HG02763 (cell line): ENCODE data around the gene SETBP1.
A peak's percentile ranks its signal among the peaks of the same experiment; 100 is the strongest.

Experiments used
- ATAC-seq: cut with Tn5 transposase; IDR thresholded peaks from one replicate; pipeline ENCODE4 v1.9.1; 2021; ENCODE audit warnings: mild to moderate bottlenecking, moderate library complexity; ENCODE audit not compliant: unreplicated experiment

Gene SETBP1

GRCh38 chr18:44838971-44839666 is 158.4 kb downstream of the SETBP1 start:
- peak; percentile 97 for ATAC-seq

DNA sequence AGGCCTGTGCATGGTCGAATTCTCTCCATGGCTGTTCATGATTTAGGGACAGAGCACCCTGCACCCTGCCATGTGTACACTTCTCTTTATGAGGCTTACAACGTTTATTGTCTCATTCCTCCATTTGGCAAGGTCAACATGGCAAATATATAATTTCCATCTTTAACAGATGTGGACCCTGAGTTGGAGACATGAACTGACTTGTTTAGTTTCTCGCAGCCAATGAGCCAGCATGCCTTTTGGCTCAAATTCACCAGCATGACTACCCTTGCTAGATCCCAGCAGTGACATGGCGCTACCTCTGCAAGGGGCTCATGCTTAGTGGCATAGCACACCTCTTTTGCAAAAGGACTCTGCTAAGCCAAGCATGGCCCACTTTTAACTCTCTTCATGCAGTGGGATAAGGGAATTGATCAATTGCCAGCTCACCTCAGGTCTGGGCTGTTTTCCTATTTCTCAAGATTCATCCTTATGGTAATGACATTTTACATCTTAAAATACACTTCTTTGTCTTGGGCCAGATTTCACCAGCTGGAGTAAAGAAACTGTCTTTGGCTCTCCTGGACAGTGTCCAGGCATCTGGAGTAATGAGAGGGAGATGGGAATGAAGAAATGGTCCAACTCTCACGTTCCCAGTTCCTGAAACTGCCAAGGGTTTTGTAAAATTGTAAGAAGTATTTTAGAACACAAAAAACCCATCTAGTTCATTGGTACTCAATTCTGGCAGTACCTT is 159.5 kb downstream of the SETBP1 start:
- no peak for ATAC-seq

DNA sequence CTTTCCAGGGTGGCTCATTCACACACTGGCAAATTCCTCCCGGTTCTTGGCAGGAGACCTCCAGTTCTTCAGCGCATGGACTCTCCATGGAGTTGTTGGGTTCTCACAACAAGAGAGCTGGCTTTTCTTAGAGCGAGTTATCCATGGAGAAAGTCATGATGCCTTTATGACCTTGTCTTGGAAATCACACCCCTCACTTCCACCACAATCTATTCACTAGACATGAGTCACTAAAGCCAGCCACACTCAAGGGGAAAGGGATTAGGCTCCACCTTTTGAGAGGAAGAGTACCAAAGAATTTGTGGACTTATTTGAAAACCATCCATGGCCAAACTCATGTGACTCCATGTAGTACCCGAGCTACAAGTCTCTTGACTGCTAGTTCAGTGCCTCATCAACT is 160.5 kb downstream of the SETBP1 start:
- no peak for ATAC-seq

- ATAC-seq, result no peak
Measured at GRCh38 chr18:44841752-44842587, 161.3 kb downstream of the SETBP1 start.

DNA sequence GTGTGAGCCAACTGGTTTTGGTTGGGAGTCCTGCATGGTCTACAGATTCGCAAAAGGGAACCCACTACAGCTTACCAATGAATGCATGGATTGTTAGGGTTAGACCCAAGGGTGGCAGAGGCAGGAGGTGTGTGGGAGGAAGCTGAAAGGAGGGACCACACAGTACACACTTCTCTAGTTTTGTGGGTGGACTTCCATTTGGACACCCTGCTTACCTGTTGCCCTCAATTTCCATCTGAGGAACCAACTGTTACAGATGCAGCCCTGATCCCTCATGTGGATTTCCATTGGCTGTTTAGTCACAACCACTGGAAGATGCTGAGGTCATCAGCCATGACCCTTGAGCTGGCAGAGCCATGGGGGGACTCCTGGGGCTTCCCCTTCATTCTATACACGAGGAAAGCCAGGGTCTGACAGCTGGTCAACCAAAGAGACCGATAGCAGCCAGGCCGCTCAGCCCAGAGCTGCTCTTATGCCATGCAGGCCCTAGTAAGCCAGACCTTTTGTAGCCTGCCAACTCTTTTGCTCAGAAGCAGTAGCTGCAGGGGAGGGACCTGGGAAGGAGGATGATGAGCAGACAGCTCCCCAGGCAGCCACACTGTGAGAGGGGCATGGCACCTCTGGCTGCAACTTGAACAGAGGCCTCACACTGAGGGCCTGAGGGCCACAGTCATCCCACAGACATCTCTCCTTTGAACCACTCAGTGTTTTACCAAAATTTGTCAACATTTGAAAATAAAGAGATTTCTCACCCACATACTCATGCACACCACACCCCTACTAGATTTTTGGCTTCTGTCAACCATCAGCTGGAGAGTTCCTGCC is 162.1 kb downstream of the SETBP1 start:
- ATAC-seq, result no peak

GRCh38 chr18:44844486-44844885 is 163.8 kb downstream of the SETBP1 start:
- ATAC-seq, result no peak

DNA sequence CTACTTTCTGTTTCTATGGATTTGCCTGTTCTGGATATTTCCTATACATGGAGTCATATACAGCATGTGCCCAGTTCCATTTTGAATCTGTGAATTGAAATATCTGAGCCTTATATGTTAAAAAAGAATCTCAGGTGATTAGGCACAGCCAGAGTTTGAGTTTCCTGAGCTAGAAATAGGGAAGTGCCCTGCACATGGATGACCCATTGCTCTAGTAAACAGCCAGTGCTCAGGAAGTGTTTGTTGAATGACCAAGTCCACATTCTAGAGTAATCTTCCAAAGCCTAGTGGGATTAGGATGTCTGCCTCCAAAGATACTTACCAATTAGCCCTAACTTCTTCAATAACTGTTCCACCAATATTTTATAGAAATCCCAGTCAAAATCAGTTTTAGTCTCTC is 165.8 kb downstream of the SETBP1 start:
- ATAC-seq, result no peak

GRCh38 chr18:44848644-44849335 is 168.1 kb downstream of the SETBP1 start:
- no peak for ATAC-seq

- ATAC-seq, result no peak
Measured at GRCh38 chr18:44849361-44849760, 168.7 kb downstream of the SETBP1 start.

DNA sequence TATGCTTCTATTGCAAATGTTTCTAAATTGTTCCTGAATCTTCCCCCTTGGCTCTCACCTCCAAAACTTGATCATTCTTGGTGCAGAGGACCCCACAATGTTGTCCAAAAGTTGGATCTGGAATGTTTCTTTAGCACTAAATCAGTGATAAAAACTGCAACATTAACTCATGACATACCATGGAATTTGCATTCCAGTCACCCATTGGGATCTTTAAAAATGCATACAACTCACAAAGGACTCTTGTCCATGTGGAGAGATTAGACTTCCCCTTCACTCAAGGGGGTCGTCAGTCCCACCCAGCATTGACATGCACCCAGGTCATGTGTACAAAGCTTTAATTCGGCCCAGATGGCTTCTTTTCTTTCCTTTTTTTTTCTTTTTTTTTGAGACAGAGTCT is 169.3 kb downstream of the SETBP1 start:
- no peak for ATAC-seq

GRCh38 chr18:44851856-44852621 is 171.4 kb downstream of the SETBP1 start:
- ATAC-seq, result no peak

- ATAC-seq, result no peak
Measured at GRCh38 chr18:44852818-44853217, 172.1 kb downstream of the SETBP1 start.

GRCh38 chr18:44853430-44853829 is 172.7 kb downstream of the SETBP1 start:
- no peak for ATAC-seq

- no peak for ATAC-seq
Measured at GRCh38 chr18:44855681-44856080, 175.0 kb downstream of the SETBP1 start.

DNA sequence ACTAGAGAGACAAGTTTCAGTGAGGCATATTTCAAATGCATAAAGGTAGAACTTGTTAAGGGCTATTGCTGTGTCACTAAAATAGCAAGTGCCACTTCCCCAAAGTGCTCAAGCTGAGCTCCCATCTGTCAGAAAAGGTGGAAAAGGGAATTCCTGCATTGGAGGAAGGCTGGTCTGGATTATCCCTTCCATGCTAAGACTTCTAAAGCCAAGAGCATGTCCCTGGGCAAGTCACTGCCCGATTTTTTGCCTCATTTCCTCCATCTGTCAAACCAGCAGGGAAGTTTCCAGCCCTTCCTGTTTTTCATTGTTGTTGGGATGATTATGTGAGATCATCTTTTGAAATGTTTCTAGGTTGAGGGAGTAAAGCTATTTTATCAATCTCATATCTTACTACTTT is 175.5 kb downstream of the SETBP1 start:
- no peak for ATAC-seq

- no peak for ATAC-seq
Measured at GRCh38 chr18:44857081-44857480, 176.4 kb downstream of the SETBP1 start.

GRCh38 chr18:44857744-44858491 is 177.2 kb downstream of the SETBP1 start:
- no peak for ATAC-seq

DNA sequence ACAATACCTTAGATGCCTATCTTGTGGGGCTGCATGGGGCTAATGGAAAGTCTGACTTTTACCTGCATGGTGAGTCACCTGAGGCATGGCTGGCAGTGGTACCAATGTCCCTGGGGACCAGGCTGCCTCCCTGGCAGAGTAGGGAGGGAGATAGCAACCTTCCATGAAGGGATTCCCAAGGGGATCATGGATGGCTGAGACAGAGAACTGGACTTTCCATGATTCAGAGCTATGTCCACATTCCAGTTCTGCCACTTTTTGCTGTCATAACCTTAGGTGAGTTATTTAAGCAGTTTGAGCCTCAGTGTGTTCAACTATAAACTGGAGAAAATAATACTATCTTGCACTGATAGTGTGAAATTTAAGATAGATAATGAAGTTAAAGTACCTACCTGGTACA is 178.6 kb downstream of the SETBP1 start:
- no peak for ATAC-seq
